Activated CD4-positive, CD25-positive, alpha-beta regulatory T cell treated with anti-CD3 and anti-CD28 coated beads, Interleukin-2, amount 50 U/mL, for 72 hours (primary cell): Measurements from ENCODE around the gene CERS1.

Source experiments
- DNase-seq: peaks from one replicate; pipeline ENCODE4 v3.0.0; 2021

The CERS1 gene, protein sequence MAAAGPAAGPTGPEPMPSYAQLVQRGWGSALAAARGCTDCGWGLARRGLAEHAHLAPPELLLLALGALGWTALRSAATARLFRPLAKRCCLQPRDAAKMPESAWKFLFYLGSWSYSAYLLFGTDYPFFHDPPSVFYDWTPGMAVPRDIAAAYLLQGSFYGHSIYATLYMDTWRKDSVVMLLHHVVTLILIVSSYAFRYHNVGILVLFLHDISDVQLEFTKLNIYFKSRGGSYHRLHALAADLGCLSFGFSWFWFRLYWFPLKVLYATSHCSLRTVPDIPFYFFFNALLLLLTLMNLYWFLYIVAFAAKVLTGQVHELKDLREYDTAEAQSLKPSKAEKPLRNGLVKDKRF

DNA sequence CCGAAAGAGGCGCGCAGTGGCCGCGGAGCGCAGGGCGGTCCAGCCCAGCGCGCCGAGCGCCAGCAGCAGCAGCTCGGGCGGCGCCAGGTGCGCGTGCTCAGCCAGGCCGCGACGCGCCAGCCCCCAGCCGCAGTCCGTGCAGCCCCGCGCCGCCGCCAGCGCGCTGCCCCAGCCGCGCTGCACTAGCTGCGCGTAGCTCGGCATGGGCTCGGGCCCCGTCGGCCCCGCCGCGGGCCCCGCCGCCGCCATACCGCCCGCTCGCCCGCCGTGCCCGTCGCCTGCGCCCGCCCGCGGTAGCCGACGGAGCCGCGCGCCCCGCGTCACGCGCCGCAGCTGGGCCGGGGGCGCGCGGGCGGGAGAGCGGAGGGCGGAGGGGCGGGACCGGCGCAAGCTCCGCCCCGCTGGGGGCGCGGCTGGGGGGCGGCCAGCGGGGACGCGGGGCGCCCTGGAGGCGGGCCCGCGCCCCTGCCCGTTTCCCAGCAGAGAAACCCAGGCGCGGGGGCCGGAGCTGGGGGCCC lies at the start of gene CERS1:
Gene CERS1 (minus strand): TSS at position 335 of the 518 bp plus-strand sequence. CDS start 86 bp downstream, at position 249.
- no peak for DNase-seq

GRCh38 chr19:18945297-18945696 lies 49.3 kb upstream of the CERS1 start:
- no peak for DNase-seq

DNA sequence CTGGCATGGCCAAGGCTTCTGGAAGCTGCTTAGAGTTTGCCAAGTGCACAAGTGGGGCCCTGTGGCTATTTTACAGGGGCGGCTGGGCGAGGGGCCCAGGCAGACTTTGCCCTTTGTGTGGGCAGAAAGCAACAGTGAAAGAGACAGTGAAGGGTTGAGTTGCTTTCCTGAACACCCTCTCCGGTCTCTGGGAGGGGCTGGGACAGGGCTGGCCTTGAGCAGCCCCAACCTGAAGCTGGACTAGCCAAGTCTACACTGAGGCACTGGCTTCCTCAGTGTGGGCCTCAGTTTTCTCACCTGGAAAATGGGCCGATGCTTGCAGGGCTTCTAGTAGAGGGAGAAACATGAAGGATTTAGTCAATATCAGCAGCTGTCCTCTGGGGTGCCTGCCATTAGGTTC lies 47.5 kb upstream of the CERS1 start:
- DNase-seq, result no peak

- DNase-seq, result no peak
Observed at GRCh38 chr19:18942692-18943091, 46.7 kb upstream of the CERS1 start.

DNA sequence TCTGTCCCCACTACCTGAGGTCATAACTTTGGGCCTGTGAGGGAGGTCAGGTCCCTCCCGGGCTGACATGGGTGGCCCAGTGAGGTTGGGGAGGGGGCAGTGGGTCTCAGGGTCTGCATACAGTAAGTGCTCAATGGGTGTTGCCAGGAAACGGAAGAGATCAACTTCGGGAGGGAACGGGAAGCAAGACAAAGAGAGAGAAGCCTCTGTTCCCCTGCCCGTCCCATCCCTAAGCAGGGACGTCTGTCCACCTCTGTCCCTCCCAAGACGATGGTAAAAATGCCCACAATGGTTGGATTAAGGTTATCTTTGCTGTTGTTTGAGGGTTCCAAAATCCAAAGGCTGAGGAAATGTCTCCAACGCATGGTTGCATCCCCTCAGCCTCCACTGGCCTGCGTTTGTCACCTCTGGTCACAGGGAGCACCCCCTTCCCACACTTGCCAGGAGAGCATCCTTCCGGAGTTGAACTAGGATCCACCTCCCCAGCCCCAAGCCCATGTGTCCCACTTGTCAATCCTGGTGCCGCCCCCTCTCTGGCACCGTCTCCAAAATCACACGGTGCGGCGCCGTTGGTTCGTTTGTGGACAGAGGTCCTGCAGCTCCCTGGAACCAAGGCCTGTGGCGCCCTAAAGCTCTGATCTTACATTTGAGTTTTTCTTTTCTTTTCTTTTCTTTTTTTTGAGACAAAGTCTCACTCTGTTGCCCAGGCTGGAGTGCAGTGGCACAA lies 45.8 kb upstream of the CERS1 start:
- DNase-seq, result no peak

GRCh38 chr19:18940769-18941627 lies 45.0 kb upstream of the CERS1 start, which contains the start of gene HOMER3:
HOMER3 (minus strand) TSS chr19:18941217; CDS start chr19:18938982, 2,235 bp downstream.
- peak; percentile 80 for DNase-seq

DNA sequence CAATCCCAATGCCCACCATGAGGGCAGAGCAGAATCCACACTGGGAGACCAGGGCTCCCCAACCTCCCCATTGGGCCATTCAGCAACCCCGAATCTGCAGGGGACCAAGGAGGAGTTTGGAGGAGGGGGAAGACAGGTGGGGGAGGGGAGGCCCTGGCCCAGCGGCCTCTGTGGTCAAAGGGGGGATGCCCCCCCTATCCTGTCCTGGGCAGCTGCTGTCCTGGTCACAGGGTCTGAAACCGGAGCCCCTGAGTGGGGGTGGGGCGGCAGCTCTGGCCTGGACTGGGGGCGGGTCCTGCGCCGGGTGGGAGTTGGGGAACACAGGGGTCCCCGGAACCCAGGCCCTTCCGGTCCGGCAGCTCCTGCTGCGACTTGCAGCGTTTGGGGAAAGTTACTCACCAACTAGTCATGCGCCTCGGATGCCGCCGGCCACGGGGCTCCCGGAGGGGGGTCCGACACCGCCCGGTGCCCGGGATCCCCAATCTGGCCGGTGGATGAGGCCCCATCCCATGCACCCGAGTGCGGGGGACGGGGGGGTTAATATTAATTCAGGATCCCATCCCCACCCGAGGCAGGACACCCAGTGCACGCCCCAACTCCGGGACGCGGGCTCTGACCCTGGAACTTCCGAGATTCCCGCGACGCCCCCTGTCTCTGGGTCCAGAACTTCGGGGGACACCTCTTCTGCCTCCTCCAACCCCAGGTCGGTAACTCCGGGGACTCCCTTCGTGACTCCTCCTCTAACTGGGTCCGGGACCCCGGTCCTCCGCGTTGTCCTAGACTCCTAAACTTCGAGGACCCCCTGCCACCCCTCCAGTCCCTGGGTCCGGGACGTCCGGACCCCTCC lies 44.2 kb upstream of the CERS1 start:
- DNase-seq, result no peak

DNA sequence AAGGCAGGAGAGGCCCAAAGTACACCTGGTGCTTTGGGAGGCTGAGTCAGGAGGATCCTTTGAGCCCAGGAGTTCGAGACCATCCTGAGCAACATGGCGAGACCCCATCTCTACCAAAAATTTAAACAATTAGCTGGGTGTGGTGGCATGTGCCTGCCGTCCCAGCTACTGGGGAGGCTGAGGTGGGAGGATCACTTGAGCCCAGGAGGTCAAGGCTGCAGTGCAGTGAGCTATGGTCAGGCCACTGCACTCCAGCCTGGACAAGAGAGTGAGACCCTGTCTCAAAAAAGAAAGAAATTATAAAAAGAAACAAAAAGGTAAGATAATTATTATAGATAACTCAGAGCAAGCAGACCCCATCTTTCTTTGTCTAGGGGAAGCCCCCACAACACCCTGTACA lies 43.2 kb upstream of the CERS1 start:
- no peak for DNase-seq

DNA sequence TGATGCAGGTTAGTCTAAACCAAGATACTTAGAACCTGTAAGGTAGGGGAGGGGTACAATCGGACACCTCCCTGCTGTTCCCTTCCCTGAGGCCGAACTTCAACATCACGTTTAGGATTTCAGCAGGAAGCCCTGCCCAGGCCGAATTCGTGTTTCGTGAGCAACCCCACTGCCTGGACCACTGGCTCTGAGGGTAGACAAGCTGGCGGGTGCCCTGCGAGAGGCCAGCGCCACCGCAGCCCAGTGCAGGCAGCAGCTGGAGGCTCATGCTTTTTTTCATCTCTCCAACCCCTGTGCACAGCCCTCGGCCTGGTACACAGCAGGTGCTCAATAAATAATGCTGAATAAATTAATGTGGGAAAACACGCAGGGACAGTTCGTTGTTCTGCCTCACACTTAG lies 37.3 kb upstream of the CERS1 start:
- no peak for DNase-seq

GRCh38 chr19:18932216-18932841 lies 36.4 kb upstream of the CERS1 start:
- DNase-seq, result peak; percentile 79

- no peak for DNase-seq
Observed at GRCh38 chr19:18931316-18932162, 35.6 kb upstream of the CERS1 start.

DNA sequence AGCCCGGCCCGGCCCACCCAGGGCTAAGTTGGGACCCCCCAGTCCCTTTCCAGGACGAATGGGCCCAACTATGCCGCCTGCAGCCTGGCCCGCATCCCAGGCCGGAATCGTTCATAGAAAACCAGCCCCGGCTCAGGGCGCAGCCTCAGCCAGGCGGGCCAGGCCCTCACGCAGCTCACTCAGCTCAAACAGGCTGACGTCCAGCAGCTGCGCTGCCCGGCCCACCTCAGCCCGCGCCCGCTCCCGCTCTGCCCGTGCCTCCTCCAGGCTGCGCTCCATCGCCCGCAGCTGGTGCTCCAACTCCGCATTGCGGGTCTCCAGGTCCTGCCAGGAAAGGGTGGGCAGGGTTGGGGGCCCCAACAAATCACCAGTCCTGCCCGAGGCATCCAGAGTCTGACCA lies 33.4 kb upstream of the CERS1 start:
- no peak for DNase-seq

DNA sequence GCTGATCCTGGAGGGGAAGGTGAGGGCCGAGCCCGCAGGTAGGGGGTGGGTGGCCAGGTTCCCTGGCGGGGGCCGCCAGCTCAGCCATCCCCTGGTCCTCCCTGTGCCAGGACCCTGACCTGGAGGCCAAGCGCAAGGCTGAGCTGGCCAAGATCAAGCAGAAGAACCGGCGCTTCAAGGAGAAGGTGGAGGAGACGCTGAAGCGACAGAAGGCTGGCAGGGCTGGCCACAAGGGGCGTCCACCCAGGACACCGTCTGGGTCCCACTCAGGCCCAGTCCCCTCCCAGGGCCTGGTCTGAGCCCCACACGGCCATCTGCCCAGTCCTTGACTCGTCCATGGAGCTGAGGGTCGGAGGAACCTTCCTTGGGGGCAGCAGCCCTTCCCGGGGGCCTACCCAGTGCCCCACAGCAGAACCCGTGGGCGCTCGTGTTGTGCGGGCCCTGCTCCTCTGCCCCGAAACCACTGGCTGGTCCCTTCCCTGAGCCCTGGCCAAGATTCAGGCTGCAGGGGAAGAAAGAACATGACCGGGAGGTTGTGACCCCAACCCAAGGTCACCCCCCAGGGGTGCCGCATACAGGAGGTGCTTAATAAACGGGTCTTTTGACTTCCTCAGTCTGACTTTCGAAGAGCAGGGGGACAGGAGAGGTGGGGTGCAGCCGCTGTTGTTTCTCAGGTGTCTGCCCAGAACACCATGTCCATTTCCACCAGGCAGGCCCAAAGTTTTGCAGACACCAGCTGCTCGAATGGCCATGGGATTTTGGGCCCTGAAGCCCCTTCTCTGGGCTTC lies 32.3 kb upstream of the CERS1 start:
- no peak for DNase-seq

- DNase-seq, result no peak
Observed at GRCh38 chr19:18924684-18925213, 28.8 kb upstream of the CERS1 start.

DNA sequence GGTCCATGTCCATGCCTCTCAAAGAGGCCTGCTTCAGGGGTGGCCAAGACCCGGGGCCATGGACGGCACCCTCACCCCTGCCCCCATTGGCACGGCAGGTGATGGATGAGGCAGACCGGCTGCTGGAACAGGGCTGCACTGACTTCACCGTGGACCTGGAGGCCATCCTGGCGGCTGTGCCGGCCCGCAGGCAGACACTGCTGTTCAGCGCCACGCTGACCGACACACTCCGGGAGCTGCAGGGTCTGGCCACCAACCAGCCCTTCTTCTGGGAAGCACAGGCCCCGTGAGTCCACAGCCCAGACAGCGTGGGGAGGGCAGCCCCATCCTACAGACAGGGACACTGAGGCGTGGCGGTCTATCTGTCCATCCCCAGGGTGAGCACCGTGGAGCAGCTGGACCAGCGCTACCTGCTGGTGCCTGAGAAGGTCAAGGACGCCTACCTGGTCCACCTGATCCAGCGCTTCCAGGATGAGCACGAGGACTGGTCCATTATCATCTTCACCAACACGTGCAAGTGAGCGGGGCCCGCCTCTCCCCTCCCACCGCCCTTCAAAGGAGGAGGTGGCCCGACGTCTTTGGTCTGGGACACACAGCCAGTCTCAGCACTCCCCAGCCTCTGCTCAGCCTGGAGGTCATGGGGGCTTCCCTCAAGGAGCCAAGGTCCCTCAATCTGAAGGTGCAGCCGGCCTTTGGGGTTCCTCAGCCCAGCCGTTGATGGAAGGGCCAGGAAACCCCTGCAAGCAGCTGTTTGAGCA lies 26.4 kb upstream of the CERS1 start:
- DNase-seq, result no peak

DNA sequence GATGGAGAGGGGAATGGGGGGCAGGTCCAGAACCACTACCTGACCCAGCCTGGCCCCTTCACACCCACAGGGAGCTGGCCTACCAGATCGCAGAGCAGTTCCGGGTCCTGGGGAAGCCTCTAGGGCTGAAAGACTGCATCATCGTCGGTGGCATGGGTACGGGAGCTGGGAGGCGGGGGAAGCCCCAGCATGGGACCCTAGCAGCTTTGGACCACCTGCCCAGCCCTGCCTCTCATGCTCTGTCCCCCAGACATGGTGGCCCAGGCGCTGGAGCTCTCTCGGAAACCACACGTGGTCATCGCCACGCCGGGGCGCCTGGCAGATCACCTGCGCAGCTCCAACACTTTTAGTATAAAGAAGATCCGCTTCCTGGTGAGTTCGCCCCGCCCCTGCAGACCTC lies 25.6 kb upstream of the CERS1 start:
- no peak for DNase-seq

GRCh38 chr19:18920400-18920799 lies 24.4 kb upstream of the CERS1 start:
- DNase-seq, result no peak

- no peak for DNase-seq
Observed at GRCh38 chr19:18919900-18920214, 23.9 kb upstream of the CERS1 start.
